ENCODE measurements around the gene ZFP69.

DNA sequence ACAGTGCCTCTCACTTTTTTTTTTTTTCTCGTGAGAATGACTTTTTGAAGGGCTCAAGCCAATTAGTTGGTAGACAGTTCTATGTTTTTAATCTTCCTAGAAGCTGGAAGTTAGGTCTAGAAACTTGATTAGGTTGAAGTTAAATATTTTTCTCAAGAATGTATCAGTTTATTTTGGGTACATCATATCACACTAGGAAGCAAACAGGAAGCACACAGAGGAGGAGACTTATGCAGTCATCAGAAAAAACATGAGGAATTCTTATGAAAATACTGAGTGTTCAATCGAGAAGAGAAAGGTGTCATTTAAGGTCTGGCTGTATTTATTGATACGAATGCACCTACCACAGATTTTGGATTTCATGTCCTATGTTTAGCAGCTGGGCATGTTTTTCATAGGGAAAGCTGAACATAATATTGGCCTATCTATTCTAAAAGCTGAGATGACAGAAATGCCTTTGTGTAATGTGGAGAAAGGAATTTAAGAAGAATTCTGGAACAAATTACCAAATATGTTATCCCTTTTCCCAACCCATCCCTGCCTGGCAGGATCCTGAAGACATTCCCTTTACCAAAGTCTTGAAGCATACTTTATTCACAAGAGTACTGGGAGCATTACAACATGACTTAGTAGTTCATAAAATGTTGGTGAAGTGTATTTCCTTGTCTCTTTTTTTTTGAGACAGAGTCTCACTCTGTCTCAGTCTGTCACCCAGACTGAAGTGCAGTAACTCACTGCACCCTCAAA lies 44.3 kb upstream of the ZFP69 start:
- TF ChIP-seq, protein P1, sequence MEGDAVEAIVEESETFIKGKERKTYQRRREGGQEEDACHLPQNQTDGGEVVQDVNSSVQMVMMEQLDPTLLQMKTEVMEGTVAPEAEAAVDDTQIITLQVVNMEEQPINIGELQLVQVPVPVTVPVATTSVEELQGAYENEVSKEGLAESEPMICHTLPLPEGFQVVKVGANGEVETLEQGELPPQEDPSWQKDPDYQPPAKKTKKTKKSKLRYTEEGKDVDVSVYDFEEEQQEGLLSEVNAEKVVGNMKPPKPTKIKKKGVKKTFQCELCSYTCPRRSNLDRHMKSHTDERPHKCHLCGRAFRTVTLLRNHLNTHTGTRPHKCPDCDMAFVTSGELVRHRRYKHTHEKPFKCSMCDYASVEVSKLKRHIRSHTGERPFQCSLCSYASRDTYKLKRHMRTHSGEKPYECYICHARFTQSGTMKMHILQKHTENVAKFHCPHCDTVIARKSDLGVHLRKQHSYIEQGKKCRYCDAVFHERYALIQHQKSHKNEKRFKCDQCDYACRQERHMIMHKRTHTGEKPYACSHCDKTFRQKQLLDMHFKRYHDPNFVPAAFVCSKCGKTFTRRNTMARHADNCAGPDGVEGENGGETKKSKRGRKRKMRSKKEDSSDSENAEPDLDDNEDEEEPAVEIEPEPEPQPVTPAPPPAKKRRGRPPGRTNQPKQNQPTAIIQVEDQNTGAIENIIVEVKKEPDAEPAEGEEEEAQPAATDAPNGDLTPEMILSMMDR (IDR thresholded peaks at IDR 0.05): no peak
- TF ChIP-seq POLR2A (IDR thresholded peaks at IDR 0.05): no peak
